Stimulated activated CD8-positive, alpha-beta memory T cell treated with anti-CD3 and anti-CD28 coated beads, Interleukin-4, amount 100 ng/mL, for 48 hours (primary cell): Measurements from ENCODE around the gene CDK5R2.

Experiments
- DNase-seq: peaks from one replicate; pipeline ENCODE4 v3.0.0-alpha.2; 2020

CDK5R2 gene

DNA sequence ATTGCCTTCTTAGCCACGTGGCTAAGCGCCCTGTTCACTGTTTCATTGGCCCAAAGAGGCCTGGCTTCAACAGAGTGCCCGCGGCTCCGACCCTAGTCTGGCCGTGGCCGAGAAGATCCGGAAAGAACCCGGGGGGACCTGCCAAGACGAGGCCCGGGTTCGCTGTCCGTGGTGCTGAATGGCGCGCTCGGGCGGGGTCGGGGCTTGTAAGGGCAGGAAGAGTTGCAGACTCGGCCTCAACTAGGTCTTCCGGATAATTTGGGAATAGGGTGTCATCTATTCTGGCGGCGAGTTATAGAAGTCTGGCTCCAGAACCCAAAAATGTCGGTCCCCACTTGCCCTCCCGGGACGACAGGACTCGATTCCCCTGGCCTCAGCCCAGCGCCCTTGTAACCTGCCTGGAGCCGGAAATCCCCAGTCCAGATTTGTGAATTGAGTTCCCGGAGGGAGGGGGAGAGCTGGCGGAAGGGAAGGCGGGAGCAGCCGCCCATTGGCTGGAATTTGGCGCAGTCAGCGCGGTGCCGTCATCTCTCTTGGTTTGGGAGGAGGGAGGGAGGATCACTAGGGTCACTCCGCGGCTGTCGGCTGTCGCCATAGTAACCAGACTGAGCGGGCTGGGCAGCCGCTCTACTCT is 3.5 kb downstream of the CDK5R2 start:
- peak; percentile 81 for DNase-seq

GRCh38 chr2:218963601-218964000 is 4.1 kb downstream of the CDK5R2 start:
- peak; percentile 6 for DNase-seq

- DNase-seq: peak; percentile 10
Measured at GRCh38 chr2:218964041-218964771, 4.7 kb downstream of the CDK5R2 start.

DNA sequence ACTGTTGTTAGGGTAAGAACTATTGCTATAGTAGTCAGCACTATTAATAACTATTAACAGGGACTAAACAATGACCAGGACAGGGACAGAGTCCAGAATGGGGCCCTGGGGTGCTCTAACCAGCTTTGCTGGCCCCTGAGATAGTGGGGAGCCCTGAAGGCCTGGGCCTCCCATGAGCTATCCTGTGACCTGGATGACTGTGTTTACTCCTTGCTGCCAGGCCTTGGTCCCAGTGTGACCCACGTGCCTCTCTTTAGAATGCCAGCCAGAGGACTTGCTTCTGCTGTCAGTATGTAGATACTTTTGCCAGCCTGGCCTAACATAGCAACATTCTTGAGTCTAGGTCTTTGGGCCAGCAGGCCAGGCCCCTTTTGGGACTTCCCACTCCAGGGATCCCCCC is 11.4 kb downstream of the CDK5R2 start:
- DNase-seq: no peak

GRCh38 chr2:218975060-218975777 is 15.8 kb downstream of the CDK5R2 start:
- DNase-seq: no peak

DNA sequence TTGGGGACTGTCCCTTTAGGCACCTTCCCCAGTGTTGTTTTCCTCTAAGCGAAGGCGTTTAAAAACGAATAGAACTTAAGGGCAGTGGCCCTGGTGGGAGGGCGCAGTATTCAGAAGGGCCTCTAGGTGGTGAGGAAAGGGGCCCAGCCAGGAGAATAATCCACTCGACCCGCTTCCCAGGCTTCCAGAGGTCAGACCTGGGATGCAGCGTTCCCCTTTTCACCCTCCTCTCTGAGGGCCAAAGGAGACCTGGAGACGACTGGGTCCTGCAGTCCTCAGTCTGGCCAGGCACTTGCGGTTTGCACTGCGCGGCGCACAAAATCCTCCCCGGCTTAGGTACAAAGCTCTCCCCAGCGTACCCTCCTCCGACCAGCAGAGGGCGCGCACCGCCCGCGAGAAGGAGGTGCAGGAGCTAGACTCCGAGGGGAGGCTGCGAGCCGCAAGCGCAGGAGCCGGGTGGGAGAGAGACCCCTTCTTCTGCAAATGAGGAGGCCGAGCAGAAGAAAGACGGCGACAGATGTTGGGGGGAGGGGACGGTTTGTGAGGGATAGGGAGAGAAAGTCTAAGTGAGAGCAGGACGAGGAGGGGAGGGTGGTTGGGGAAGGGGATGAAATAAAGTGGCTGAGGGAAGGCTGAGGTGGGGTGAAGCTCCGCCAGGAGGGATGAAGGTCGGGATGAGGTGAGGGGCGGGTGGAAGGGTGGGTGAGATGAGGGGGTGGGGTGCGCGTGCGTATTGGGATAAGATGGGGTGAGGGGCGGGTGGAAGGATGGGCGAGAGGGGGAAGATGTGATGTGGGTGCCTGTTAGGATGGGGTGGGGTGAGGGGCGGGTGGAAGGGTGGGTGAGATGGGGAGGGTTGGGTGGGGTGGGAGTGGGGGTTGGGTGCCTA is 20.6 kb downstream of the CDK5R2 start:
- peak; percentile 92 for DNase-seq

GRCh38 chr2:218980735-218981389 is 21.4 kb downstream of the CDK5R2 start:
- DNase-seq: no peak

DNA sequence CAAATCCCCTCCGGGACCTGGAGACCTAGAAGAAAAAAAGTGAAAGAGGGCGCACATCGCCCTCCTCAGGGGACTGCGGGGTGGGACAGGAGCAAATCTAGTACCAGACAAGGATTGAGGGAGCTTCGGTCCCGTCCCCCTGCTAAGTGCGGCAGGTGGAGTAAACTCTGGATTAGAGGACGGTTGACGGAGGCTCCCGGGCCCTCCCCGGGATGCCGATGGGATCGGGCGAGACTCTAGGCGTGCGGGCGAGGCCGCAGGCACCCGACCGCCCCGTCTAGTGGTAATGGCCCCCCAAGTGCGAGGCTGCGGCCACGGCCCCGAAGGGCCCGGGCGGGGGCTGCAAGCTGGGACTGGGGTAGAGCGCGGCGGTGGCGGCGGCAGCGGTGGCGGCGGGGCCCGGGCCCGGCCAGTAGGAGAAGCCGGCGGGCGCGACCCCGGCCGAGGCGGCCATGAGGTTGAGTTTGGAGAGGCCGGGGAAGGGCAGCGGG is 22.0 kb downstream of the CDK5R2 start:
- DNase-seq: no peak

- DNase-seq: no peak
Measured at GRCh38 chr2:218981881-218982585, 22.6 kb downstream of the CDK5R2 start.

DNA sequence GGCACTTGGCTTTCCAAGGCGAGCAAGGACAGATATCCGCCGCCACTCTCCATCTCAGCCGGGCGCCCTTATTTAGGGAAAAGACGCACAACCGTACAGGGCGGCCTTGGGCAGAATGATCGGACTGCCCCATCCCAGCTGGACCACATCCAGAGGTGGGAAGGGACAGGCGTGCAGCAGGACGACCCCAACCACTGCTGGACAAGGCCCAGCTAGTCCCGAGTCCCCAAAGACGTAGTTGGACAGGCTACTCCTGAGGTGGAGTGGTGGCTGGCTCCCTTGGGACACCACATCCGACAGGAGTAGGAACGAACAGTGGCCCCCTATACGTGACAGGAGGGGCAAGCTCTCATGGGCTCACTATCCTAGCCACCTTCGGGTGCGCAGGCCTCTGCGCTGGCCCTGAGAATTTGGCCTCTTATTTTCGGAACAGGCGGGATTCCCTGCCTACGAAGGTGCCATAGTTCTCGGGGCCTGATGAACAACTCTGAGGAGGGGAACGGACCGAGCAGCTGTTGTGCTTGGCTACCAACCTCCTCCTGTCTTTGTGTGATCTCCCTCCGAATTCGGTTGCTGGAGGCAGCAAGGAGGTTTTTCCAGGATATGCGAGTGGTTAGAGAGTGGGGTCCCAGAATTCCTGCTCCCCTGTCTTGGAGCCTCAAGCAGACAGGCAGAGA is 23.3 kb downstream of the CDK5R2 start:
- DNase-seq: no peak

GRCh38 chr2:218983263-218983933 is 23.9 kb downstream of the CDK5R2 start:
- DNase-seq: no peak

DNA sequence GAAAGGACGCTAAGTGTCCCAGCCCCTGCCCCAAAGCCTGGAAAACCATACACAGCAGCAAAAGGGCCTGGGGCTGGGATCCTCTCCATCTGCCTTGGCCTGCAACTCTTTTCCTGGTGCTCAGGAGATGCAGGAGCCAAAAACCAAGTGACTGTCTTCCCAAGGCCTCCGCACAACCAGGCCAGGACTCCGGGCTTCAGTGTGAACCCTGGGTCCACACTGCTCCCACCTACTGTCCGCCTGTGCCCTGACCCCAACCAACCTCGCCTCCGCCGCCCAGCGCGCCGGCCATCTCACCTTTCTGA is 24.4 kb downstream of the CDK5R2 start:
- no peak for DNase-seq

GRCh38 chr2:218984239-218985020 is 25.0 kb downstream of the CDK5R2 start:
- no peak for DNase-seq

- no peak for DNase-seq
Measured at GRCh38 chr2:218985021-218985324, 25.5 kb downstream of the CDK5R2 start, which contains the start of gene FEV. TSS of gene FEV (minus strand) at chr2:218985184. CDS start at chr2:218985075, 109 bp downstream.

DNA sequence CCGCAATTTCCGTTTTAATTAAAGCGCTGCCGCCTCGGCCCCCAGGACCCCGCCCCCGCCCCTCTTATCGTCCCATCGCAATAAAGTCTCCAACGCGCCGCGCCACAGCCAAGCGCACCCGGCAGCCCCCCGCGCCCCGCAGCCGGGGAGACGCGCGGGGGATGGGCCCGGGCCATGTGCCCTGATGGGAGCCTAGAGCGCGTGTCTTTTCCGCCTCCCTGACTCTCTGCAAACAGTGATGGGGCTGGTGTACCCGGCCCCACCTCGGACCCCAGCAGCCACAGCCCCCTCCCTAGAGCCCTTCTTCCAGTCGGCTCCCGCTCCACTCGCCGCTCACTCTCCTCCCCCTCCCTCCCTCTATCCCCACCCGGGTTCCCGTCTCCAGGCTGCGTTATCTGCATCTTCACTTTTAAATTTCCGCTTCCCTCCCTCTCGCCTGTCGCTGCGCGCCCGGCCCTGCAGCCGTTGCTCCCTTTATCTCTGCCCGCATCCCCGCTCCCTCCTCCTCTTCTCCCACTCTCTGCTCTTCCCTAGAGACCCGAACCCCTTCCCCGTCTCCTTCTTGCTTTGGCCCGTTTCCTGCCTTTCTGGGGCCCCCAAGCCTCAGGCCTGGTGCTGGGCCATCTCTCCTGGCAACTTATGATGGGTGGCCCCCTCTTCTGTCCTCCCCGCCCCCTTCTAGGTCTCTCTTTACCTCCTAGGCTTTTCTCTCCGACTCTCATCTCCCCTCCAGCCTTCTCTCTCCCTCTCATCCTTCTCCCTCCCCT is 26.0 kb downstream of the CDK5R2 start:
- DNase-seq: no peak

- no peak for DNase-seq
Measured at GRCh38 chr2:218986148-218986761, 26.8 kb downstream of the CDK5R2 start.

- no peak for DNase-seq
Measured at GRCh38 chr2:218988164-218988563, 28.7 kb downstream of the CDK5R2 start.

DNA sequence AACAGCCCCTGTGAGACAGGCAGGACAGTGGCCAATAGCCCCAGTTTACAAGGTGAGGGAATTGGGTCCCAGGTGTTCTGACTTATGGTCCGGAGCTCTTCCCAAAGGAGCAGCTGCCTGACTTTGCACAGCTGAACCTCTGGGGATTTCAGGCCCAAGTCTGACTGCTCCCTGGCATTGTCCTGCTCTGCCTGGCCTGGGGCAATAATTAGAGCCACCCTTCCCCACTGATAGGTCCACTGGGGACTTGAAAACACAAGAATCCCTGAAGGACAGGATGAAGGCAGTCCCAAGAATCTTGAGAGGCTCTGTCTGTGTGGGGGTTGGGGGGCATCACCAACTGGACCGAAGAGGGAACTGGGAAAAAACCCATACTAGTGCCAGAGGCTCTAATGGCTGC is 29.2 kb downstream of the CDK5R2 start:
- no peak for DNase-seq

DNA sequence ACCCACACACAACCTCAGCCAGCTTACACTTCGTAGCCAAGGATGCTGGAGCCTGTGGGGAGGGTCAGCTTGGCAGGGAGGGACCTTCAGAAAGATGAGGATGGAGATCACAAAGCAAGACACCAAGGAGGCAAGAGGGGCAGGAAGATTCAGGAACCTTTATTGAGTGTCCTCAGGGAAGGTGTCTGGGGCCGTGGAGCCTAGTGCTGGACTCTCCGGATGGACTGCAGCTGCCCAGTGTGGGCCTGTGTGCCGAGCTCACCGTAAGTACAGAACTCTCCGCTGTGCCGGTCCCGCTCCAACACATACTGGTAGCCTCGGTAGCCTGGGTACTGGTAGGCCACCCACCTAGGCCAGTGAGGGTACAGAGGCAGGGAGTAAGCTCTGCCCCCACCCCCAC is 30.6 kb downstream of the CDK5R2 start:
- no peak for DNase-seq
